ENCODE measurements around the gene PHKG2.
A peak's percentile ranks its signal among the peaks of the same experiment; 100 is the strongest.

PHKG2 gene

DNA sequence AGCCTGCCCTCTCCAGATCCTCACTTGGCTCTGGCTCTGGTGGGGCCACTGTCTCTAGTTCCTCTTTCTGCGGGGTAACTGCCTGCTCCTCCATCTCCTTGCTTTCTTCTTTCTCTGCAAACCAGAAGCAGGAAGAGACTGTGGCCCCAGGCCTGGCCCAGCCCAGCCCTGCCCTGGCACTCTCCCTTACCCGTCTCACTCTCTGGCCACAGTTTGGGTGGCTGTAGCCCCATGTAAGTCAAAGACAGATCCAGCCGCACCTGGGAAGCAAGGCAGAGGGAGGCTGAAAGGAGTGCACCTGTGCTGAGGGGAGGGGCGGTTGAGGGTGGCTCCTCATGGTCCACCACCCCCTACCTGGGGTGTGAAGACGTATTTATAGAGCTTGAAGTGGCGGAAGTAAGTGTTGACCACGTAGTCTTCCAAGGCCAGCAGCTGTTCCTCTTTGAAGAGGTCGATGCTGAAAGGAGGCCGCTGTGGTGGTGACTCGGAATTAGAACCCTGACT is 10.8 kb downstream of the PHKG2 start:
- no peak for DNase-seq

DNA sequence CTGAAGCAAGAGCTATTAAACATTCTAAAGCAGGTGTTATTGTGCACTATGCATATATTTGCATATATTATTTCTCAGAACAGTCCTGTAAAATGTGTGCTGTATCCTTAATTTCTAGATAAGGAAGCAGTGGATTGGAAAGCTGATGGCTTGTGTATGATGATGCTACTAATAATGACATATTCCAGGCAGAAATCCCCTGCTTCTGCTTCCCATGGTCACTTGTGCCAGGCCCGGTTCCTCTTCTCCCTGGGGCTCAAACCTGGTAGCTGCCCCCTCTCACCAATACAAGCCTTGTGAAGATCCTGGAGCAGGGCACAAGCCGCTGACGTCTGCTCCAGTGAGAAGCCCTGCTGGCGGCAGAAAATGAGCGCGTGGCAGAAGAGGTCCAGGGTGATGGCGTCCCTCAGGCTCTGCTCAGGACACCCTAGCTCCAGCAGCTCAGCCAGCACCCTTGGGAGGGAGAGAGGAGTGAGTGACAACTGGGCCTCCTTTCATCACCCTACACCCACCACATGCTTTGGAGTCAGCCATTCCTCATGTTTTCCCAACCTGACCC is 11.9 kb downstream of the PHKG2 start:
- DNase-seq = no peak

DNA sequence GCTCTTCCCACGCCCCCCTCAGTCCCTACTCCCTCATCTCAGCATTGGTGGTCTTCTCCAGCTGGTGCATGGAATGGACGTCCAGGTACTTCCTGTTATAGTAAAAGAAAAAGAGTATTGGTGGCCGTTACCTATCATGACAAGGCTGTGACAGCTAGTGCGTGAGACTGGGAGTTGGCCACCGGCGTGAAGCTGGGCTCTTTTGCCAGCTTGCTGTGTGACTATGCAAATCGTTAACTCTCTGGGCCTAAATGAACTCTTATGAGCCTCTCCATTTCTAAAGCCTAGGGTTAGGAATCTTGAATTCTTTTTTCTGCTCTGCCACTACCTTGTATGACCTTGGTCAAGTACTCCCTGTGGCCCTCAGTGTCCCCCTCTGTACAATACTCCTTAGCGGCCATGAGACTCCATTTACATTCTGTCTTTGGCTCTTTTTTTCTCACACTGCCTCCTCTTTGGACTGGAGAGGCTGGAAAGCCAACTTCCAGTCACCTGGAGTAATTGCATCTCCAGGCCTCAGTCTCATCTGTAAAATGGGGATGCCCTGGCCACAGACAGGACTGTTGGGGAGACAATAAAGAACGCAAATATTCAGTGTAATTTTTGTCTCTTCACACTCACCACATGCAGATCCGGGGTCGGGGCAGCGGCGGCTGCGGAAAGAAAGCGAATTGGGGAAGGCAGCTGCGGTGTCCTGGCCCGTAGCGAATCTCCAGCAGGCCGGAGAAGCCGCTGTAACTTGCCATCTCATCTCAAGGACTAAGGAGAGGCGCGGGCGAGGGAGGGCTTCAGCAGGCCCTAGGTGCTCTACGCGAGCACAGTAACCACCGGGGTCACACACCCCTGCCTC is 12.6 kb downstream of the PHKG2 start:
- no peak for DNase-seq

DNA sequence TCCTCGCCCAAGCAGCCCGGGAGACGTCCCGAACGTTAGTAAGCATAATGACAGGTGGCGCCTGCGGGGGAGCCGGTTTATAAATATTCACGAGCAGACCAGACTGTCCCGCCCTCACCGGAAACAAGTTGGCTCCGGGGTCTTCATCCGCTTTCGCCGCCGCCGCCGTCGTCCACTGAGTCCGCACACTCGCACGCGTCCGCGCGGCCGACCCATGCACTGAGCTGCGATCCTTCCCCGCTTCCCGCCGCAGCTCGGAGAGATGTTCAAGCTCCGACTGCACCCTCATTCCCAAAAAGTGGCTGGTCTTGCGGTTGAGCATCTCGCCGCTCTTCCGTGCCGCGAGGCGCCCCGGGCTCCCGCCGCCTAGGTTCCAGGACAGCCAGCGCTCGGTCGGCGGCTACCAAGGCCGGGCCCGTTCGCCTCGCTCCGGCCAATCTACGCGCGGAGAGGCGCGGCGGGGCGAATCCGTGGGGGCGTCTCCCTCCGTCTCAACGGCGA is 13.3 kb downstream of the PHKG2 start:
- DNase-seq = peak; percentile 44

DNA sequence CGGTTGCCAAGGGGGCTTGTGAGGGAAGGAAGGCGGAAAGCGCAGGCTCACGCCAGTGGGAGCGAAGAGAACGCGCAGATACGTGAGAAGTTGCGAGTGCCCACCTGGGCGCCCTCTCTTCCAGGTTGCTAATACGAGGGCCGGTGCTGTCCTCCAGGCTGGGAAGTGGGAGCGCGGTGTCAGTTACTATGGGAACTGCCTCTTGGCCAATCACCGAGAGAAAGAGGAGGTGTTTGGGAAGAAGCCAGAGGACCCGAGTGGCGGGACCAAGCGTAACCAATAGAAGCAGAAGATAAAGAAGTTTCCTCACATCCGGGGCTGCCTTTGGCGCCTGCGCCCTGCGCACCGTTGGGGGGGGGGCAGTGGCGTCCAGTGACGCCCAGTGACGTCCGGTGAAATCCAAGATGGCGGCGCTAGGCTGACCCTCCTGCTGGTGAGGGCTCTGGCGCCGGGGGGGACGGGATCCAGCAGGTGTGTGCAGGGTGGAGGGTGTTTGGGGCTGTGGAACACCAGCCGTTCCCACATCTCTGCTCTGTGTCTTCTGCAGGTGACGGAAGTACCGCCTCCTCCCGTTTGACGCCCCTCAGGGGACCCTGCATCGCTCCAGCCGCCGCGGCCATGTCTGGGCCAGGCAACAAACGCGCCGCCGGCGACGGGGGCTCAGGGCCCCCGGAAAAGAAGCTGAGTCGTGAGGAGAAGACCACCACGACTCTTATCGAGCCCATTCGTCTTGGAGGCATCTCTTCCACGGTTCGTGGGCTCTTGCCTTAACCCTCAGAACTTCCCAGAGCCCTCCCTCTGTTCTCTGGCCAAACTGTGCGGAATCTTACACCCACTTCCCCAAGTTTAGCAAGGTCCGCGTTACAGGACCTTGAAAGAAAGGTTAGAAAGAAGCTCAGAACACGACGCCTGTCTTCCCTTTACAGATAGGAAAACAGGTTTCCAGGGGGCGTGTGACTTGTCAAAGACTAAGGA is 14.0 kb downstream of the PHKG2 start, which contains the start of the genes CFAP119 and RNF40:
Gene CFAP119, minus strand, starts transcription at position 135 of the 975 bp plus-strand sequence. CDS start 314 bp downstream, outside the sequence.
Gene RNF40, plus strand, starts transcription at position 395 of the 975 bp plus-strand sequence. Its CDS starts 224 bp downstream, at position 619.
- DNase-seq = peak; percentile 92

DNA sequence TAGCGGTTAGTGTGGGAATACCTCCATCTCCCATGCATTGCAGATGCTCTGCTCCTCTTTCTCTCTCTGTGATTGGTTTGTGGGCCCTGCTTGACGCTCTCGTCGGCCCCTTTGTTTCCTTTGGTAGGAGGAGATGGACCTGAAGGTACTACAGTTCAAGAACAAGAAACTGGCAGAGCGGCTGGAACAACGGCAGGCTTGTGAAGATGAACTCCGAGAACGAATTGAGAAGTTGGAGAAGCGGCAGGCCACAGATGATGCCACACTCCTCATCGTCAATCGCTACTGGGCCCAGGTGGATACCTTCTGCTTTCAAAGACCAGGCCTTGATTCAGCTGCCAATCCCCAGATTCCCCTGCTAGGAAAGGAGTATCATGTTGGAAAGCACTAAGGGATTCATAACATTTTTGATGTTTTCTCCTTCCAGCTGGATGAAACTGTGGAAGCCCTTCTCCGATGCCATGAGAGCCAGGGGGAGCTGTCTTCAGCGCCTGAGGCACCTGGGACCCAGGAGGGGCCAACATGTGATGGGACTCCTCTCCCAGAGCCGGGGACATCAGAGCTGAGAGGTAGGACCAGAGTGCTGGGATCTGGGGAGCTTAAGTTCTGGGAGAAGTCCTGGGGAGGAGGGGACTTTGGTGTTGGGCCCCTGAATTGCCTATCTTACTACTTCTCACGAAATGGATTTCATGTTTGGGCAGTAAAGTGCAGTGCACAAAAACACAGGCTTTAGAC is 14.9 kb downstream of the PHKG2 start:
- no peak for DNase-seq

DNA sequence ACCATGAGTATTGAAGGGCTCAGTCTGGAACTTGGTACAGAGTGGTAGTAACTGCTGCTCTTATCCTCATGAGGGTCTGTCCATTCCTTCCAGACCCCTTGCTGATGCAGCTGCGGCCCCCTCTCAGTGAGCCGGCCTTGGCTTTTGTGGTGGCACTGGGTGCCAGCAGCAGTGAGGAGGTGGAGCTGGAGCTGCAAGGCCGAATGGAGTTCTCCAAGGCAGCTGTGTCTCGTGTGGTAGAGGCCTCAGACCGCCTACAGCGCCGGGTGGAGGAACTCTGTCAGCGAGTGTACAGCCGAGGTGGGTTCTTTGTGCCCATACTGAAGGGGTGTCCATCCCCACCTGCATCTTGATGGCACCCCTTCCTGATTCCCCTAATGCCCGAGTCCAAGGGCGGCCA is 15.9 kb downstream of the PHKG2 start:
- DNase-seq = no peak

DNA sequence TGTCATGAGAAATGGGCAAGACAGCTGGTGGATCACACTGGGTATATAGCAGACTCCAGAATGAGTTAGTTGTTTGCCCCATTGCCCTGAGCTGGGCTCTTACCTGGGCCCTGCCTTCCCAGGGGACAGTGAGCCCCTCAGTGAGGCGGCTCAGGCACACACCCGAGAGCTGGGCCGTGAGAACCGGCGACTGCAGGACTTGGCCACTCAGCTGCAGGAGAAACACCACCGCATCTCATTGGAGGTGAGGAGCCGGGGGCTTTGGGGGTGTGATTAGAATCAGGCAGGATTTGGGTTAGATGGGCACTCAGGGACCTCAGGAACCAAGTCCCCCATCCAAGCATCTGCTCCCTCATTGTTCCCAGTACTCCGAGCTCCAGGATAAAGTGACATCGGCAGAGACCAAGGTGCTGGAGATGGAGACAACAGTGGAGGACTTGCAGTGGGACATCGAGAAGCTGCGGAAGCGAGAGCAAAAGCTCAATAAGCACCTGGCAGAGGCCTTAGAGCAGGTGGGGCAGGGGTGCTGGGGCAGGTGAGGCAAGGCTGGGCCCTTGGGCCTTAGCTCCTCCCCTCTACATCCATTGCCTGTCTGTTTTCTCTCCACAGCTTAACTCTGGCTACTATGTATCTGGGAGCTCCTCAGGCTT is 16.7 kb downstream of the PHKG2 start:
- no peak for DNase-seq

DNA sequence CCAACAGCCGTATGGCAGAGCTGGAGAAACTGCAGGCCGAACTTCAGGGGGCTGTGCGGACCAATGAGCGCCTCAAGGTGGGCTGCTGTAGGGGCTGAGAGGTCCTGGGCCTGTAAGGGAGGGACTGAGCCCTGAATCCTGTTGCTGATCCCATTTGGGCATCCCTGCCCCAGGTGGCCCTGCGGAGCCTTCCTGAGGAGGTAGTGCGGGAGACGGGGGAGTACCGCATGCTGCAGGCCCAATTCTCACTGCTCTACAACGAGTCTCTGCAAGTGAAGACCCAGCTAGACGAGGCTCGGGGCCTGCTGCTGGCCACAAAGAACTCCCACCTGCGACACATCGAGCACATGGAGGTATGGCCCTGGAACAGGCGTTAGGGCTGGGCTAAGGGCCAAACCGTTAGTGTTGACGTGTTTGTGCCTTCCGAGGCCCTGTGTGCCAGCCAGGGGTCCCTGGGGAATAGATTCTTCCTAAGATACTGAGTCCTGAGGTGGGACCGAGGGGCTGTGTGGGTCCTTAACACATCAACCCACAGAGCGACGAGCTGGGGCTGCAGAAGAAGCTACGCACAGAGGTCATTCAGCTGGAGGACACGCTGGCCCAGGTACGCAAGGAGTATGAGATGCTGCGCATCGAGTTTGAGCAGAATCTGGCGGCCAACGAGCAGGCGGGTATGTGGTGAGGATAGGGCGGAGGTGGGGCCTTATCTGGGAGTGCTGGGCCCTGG is 18.1 kb downstream of the PHKG2 start:
- DNase-seq = no peak

DNA sequence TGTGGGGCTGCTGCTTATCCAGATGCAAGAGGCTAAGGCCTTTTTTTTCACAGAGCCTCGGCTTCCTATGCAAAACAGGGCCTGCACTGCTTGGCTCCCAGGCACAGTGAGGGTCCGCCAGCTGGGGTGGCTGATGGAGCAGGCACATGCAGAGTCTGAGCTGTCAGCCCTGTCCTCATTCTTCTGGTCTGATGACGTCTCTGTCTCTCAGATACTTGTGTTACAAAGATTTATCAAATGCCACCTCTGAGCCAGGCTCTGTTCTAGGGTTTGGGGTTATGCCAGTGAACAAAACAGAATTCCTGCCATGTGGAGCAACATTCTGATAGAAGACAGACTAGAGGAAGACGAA is 18.7 kb downstream of the PHKG2 start:
- no peak for DNase-seq

DNA sequence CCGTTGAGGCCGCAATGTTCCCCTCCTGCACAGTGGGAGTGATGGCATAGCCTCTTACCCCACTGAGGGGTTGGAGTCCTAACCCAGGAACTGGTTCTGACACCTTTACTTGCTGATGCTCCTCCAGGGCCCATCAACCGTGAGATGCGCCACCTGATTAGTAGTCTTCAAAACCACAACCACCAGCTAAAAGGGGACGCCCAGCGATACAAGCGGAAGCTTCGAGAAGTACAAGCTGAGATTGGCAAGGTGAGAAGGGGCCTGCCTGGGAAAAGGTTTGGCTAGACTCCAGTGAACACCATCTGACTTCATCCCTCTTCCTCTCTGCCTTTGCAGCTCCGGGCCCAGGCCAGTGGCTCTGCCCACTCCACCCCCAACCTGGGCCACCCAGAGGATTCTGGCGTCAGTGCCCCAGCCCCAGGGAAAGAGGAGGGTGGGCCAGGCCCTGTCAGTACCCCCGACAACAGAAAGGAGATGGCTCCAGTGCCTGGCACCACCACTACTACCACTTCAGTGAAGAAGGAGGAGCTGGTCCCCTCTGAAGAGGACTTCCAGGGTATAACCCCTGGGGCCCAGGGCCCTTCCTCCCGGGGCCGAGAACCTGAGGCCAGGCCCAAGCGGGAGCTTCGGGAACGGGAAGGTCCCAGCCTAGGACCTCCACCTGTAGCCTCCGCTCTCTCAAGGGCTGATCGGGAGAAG is 19.7 kb downstream of the PHKG2 start:
- DNase-seq = peak; percentile 7

DNA sequence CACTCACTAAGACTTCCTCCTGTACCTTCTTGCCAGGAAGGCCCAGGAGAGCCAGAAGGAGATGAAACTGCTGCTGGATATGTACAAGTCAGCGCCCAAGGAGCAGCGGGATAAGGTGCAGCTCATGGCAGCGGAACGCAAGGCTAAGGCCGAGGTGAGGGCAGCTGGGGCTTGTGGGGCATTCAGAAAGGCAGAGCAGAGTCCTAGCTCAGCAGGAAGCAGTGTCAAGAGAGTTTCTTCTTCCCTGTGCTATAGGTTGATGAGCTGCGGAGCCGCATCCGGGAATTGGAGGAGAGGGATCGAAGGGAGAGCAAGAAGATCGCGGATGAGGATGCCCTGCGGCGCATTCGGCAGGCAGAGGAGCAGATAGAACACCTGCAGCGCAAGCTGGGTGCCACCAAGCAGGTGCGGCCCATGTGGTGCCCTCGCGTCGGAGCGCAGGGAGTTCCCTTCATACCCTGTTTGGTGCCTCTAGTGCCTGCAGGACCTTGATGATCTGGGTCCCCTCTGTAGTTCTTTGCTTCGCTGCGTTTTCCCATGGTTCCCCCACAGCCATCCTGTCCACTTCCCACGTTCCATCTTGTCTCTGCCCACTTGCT is 20.5 kb downstream of the PHKG2 start:
- no peak for DNase-seq

DNA sequence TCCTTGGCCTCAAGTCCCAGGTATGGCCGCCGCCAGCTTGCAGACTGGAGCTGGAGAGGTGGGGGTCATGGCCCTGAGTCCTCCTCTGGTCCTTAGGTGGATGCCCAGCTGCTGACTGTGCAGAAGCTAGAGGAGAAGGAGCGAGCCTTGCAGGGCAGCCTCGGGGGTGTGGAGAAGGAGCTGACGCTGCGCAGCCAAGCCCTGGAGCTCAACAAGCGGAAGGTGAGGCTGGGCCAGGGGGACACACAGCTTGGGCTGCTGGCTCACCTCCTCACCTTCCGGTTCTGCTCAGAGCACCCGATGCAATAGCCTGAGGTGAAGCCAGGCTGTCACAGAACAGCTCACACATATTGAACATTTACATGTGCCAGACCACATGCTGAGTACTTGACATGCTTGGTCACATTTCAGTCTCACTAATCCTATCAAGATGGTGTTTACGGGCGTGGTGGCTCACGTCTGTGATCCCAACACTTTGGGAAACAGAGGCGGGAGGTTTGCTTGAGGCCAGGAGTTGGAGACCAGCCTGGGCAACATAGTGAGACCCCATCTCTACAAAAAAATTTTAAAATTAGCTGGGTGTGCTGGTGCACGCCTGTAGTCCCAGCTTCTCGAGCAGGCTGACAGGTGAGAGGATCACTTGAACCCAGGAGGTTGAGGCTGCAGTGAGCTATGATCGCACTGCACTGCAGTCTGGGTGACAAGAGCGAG is 21.3 kb downstream of the PHKG2 start:
- DNase-seq = no peak

DNA sequence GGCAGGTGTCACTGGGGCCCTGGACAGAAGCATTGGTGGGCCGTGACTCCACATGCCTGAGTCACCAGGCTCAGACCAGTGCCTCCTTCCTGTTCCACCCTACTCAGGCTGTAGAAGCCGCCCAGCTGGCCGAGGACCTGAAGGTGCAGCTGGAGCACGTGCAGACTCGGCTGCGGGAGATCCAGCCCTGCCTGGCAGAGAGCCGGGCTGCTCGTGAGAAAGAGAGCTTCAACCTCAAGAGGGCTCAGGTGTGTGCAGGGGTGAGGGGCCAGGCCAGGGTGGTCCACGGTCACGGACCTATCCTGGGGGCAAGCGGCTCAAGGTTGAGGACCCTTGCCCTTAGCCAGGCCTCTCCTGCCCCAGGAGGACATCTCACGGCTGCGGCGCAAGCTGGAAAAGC is 23.5 kb downstream of the PHKG2 start:
- no peak for DNase-seq

DNA sequence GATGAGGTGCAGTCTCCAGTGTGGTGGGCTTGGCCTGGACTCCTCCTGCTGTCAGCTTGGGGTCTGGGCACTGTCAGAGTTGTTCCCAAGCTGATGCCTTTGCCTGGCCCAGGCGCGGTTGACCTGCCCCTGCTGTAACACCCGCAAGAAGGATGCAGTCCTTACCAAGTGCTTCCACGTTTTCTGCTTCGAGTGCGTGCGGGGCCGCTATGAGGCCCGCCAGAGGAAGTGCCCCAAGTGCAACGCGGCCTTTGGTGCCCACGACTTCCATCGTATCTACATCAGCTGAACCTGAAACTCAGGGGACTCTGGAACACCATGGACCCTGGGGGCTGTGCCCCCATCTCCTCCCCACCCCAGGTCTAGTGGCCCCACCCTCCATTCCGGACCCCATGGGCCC is 25.6 kb downstream of the PHKG2 start:
- DNase-seq = no peak

DNA sequence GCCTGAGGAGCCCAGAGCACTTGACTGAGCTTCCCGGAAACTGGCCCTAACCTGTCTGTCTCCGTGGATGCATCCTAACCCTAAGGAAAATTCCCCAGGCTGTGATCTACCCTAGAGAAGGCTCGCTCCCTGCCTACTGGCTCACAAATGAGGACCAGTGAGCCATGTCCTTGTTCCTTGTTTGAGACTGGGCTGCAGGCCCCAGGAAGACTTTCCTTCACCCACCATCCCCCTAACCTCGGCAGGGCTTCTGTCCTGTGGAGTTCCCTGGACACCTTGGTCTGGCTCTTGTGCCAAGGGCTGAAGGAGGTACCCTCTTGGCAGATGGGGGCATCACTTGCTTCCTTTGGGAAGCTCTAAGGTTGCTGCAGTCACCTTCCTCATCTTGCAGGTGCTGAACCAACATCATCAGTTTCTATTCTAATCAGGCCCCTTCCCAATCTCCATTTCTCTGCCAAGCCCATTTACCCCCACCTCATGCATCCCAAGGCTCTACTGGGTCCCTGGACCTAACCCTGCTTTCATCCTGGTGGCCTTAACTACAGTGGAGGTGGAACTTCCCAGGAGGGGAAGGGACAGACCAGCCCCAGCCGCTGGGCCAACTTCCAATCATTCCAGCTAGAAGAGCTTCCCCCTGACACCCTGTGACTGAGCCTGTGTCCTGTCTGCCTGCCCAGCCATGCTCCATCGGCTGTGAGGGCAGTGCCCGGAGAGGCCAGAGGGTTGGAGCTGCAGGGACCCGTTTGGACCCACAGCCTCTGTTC is 26.3 kb downstream of the PHKG2 start:
- DNase-seq = no peak

DNA sequence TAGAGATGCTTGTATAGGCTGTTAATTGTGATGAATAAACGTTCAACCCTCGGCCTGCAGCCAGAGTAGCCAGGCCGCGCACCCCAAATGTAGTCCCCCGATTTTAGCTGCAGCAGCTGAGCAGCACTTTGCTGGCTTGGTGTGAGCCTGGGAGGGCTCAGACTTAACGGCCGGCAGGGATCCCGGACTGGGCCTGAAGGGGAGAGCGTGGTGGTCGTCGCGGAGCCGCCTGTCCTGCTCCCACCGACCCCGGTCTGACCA is 26.8 kb downstream of the PHKG2 start:
- DNase-seq = no peak

DNA sequence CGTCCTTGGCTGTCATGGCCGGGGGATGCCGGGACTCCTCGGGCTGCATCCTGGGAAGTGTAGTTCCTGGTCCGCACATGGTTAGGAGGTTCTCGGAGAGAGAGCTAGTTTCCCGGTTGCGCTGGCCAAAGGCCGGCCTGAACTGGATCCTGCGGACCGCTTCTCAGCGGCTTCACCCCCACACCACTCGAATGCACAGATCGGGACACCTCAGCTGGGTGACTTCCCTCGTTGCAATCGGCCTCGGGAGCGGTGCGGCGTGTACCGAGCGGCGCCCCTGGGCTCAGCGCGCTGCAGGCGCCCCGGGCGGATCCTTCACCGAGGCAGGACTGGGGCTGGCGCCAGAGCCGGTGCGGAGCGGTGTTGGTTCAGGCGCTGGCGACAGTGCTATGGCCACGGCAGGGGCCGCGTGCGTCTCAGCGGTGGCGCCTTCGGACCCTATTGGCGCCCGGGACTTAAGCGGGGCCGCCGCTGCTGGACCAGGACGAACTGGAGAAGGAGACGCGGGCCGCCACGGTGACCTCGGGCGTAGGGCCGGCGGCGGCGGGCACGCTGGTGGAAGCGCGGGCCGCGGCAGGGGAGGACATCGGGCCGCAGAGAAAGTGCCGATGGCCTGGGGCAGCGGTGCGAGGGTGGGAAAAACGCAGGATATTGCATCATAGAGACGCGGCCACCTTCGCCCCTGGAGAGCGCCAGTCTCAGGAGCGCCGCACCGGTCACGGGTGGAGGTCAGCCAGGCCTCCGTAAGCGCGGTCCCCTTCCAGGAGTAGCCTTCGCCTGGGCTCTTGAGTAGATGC is 27.4 kb downstream of the PHKG2 start:
- DNase-seq = peak; percentile 64

Measured in CD4-positive, alpha-beta T cell treated with Interleukin-6 for 4 hours (primary cell).